Spleen (tissue), 7 donors: ENCODE results near the gene ARRDC1.

Experiments
- CTCF ChIP-seq, 11 experiments: fragments of 200-600 bp in 7 of 11; fragments of 450-650 bp in 4 of 11; sonication (generic) in 4 of 11; IDR thresholded peaks in 8 of 11; conservative IDR thresholded peaks in 3 of 11; 1 replicate in 7 of 11; 2 replicates in 4 of 11; pipeline versions ENCODE4 v1.4.0 to v1.8.0; 2016 to 2021; ENCODE audit warnings: antibody characterized with exemption in 11 of 11, inconsistent platforms in 4 of 11, mild to moderate bottlenecking in 1 of 11
- POLR2A ChIP-seq, 3 donors: fragments of 450-650 bp; IDR thresholded peaks; one replicate each; pipeline ENCODE4 v1.5.1; 2017; ENCODE audit warnings: antibody characterized with exemption in 3 of 3, mild to moderate bottlenecking in 1 of 3
- POLR2AphosphoS5 ChIP-seq, 3 donors: sonication (generic); formaldehyde crosslinking; IDR thresholded peaks; one replicate each; pipeline ENCODE4 v1.5.1; 2017; ENCODE audit warnings: antibody characterized with exemption in 3 of 3
- donor health status: DM: no; HTN: no; CAD: no; lungs with moderate emphysema.
- donor health status: DM: no; HTN: no; CAD: no.
- donor health status: DM: no; HTN: no; CAD: no.

DNA sequence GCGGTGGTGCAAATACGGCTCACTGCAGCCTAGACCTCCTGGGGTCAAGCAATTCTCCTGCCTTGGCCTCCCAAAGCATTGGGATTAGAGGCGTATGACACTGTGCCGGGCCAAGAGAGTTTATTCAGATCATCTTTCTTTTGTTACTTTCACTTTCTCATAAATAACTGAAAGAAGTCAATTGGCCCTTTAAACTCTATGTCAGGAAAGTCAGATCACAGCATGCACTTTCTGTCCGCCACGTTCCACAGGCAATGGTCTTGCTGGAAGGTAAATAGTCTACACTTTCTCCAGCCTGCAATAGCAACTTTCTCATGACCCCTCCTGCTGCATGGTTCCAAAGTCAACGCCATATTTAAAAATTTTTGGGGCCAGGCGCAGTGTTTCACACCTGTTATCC, 6.5 kb upstream of the ARRDC1 start:
- TF ChIP-seq CTCF (IDR thresholded peaks at IDR 0.05 in 8 of 11, conservative IDR thresholded peaks at IDR 0.05 in 3 of 11) (no peak), POLR2A (IDR thresholded peaks at IDR 0.05) (no peak), POLR2AphosphoS5 (IDR thresholded peaks at IDR 0.05) (no peak)
